Measurements from ENCODE around the gene LRRC53. TPM values are rescaled to one million over a fixed set of nuclear protein-coding genes. Genes with fewer than 3 reads are reported as not detected.

Gene LRRC53
- total RNA-seq, 1 experiment from 2014 or later, result not detected

DNA sequence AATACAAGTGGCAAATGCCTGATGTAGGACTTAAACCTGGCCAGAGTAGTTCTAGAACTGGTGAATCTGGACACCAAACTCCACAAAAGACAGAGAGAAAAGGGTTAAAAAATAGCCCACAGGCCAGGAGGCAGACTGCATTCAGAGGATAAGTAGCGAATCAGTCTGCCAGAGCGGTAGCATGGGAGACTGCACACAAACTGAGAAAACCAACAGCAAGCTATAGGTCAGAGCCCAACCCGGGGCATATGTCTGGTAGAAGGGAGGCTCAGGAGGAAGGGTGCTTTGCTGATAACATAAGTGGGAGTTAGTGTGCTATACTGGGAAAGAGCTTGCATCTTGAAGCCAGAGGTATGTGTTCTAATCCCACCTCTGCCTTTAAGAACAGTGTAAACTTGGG, 4.0 kb downstream of the LRRC53 start:
- Mint-ChIP-seq H3K27ac (ENCODE audit: unreplicated experiment) (no peak overlapping the region), H3K4me3 (ENCODE audit: low read depth, unreplicated experiment) (no peak overlapping the region), H3K9me3 (ENCODE audit: low read depth, unreplicated experiment) (no peaks in the 10 kb centered on the region), H3K4me1 (ENCODE audit: low read depth, unreplicated experiment) (no peaks in the 10 kb centered on the region), H3K27me3 (ENCODE audit: unreplicated experiment) (no peaks in the 10 kb centered on the region), H3K36me3 (ENCODE audit: insufficient read depth, unreplicated experiment) (no peaks in the 10 kb centered on the region)
- DNase-seq, result no peak
- TF ChIP-seq, protein P1, sequence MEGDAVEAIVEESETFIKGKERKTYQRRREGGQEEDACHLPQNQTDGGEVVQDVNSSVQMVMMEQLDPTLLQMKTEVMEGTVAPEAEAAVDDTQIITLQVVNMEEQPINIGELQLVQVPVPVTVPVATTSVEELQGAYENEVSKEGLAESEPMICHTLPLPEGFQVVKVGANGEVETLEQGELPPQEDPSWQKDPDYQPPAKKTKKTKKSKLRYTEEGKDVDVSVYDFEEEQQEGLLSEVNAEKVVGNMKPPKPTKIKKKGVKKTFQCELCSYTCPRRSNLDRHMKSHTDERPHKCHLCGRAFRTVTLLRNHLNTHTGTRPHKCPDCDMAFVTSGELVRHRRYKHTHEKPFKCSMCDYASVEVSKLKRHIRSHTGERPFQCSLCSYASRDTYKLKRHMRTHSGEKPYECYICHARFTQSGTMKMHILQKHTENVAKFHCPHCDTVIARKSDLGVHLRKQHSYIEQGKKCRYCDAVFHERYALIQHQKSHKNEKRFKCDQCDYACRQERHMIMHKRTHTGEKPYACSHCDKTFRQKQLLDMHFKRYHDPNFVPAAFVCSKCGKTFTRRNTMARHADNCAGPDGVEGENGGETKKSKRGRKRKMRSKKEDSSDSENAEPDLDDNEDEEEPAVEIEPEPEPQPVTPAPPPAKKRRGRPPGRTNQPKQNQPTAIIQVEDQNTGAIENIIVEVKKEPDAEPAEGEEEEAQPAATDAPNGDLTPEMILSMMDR (IDR thresholded peaks at IDR 0.05; ENCODE audit: unreplicated experiment), result no peak
- CTCF ChIA-PET, result no interaction called here
- intact Hi-C loops (cut with micrococcal nuclease; ENCODE audit: unreplicated experiment), result no loop called here
- no TSS peak for BruUV-seq (replicated peaks)

DNA sequence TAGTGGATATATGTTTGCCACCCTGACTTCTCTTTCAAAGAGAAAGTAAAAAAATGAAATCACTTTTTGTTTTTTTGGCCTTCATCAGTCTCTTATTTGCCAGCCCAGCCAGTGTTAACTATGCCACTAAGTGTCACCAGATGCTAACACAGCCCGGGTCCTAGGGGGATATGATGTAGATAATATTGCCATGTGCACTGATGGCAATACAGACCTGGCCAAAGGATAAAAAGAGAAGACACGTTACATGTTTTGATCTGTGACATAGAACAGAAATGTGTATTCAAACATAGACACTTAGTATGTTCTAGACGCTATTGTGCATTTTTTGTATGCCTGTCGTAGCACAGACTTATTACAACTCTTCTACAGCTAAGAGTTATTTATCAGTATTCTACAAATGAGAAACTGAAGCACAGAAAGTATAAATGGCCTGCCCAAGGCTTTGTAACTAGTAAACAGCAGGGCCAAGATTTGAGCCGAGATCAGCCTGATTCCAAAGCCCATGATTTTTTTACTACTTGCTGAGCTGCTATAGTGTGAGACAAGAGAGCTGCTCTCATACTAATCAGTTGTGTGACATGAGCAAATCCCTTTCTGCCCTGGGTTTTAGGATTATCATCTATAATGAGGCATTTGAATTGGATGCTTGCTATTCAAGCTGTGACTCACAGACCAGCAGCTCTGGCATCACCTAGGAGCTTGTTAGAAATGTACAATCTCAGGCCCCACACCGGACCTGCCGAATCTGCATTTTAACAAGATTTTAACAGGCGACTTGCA, 6.3 kb downstream of the LRRC53 start:
- no peak for DNase-seq
- no peaks in the 10 kb centered on the region for H3K36me3 Mint-ChIP-seq (ENCODE audit: insufficient read depth, unreplicated experiment)
- H3K4me1 Mint-ChIP-seq (ENCODE audit: low read depth, unreplicated experiment), result no peaks in the 10 kb centered on the region
- H3K9me3 Mint-ChIP-seq (ENCODE audit: low read depth, unreplicated experiment), result no peaks in the 10 kb centered on the region
- no TSS peak for BruUV-seq (replicated peaks)
- H3K27ac Mint-ChIP-seq (ENCODE audit: unreplicated experiment), result no peak overlapping the region
- intact Hi-C loops (cut with micrococcal nuclease; ENCODE audit: unreplicated experiment), result no loop called here
- TF ChIP-seq, protein P1 (IDR thresholded peaks at IDR 0.05; ENCODE audit: unreplicated experiment), result no peak
- H3K27me3 Mint-ChIP-seq (ENCODE audit: unreplicated experiment), result no peaks in the 10 kb centered on the region
- no peak overlapping the region for H3K4me3 Mint-ChIP-seq (ENCODE audit: low read depth, unreplicated experiment)
- CTCF ChIA-PET, result no interaction called here

DNA sequence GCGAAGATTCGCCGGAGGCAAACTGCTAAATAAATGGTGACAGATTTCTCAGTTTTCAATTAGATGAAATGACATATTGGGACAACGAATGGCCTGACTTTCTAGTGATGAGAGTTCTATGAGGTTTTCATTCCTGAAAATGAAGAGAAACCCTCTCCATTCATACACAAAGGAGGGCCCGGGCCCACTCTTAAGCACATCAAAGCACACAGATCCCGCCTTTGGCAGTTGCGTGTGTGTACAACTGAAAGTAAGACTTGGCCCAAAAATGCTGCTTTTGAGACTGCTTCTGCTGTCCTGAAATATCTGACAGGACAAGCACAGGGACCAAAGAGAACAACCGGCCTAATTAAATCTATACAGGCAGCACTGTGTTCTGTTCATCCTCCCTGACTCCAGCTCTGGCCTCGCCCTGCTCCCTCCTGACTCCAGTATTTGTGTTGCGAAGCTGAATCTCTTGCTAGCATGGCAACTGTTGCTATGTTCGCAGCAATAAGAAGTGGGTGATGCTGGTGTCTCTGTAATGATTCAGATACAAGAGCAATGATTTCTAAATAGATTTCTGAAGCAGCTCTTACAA, 7.4 kb downstream of the LRRC53 start:
- CTCF ChIA-PET, result interaction anchor here (0.6 kb wide), 1 partner anchor 72 kb away, joined by 3 read pairs; no protein-coding TSS in a partner anchor
- DNase-seq, result no peak
- Mint-ChIP-seq H3K27ac (ENCODE audit: unreplicated experiment) (no peak overlapping the region), H3K27me3 (ENCODE audit: unreplicated experiment) (no peaks in the 10 kb centered on the region), H3K9me3 (ENCODE audit: low read depth, unreplicated experiment) (no peaks in the 10 kb centered on the region), H3K36me3 (ENCODE audit: insufficient read depth, unreplicated experiment) (no peaks in the 10 kb centered on the region), H3K4me3 (ENCODE audit: low read depth, unreplicated experiment) (no peak overlapping the region), H3K4me1 (ENCODE audit: low read depth, unreplicated experiment) (no peaks in the 10 kb centered on the region)
- TF ChIP-seq, protein P1 (IDR thresholded peaks at IDR 0.05; ENCODE audit: unreplicated experiment), result no peak
- BruUV-seq (replicated peaks), result no TSS peak
- intact Hi-C loops (cut with micrococcal nuclease; ENCODE audit: unreplicated experiment), result loop anchor here (1.0 kb wide), 1 partner anchor 185 kb away; no protein-coding TSS in a partner anchor

DNA sequence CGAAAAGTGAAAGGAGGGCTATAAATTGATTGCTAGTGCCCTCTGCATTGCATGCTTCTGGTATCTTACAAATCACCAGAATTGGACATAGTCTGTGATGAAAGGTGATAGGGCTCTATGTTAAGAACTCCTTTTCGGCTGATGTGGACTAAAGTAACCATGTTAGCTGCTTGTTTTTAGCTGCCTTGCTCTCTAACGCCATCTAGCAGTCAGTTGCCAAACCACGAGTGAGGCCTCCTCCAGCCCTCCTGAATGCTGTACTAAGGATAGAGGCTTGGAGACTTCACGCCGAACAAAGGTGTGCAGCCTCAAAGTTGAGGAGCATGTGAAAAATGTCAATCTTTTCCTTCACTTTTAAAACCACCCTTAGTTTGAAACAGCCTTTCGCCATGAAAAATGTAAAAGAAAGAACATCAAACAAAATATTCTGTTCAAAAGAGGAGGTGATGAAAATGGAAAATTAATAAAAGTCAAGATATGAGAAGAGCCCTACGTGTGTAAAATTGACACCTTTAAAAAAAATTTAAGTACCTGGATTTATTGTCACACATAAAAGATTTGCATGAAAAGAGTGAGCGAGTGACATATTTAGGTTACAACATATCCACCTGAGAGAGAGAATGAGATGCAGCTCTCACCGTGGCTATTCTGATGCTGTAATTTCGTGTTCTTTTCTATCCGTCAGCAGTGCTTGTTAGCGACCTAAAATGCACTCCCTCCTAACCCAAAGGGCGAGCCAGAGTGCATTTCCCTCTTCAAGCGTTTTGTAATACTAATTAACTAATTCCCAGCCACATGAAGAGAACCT, 8.1 kb downstream of the LRRC53 start:
- Mint-ChIP-seq H3K36me3 (ENCODE audit: insufficient read depth, unreplicated experiment) (no peaks in the 10 kb centered on the region), H3K4me3 (ENCODE audit: low read depth, unreplicated experiment) (no peak overlapping the region), H3K9me3 (ENCODE audit: low read depth, unreplicated experiment) (no peaks in the 10 kb centered on the region), H3K27ac (ENCODE audit: unreplicated experiment) (no peak overlapping the region), H3K27me3 (ENCODE audit: unreplicated experiment) (no peaks in the 10 kb centered on the region), H3K4me1 (ENCODE audit: low read depth, unreplicated experiment) (no peaks in the 10 kb centered on the region)
- CTCF ChIA-PET, result interaction anchor here (0.6 to 1.6 kb wide), 5 partner anchors 18 to 244 kb away, joined by 3 to 9 read pairs (median 3); no protein-coding TSS in a partner anchor
- no TSS peak for BruUV-seq (replicated peaks)
- DNase-seq, result peak; percentile 72
- TF ChIP-seq, protein P1 (IDR thresholded peaks at IDR 0.05; ENCODE audit: unreplicated experiment), result peak; percentile 81
- intact Hi-C loops (cut with micrococcal nuclease; ENCODE audit: unreplicated experiment), result loop anchor here (1.0 kb wide), 1 partner anchor 186 kb away; no protein-coding TSS in a partner anchor

All from Calu3 (cell line).